GM13977 (cell line): ENCODE results near the gene HERPUD1.
A peak's percentile ranks its signal among the peaks of the same experiment; 100 is the strongest.

ENCODE experiments used
- DNase-seq: peaks from one replicate; pipeline ENCODE4 v3.0.0; 2012; ENCODE audit warnings: low spot score
- in situ Hi-C: fragments of 300-500 bp; cut with MboI; formaldehyde crosslinking; loops from one replicate; pipeline ENCODE4 v1.12.0; 2022; ENCODE audit warnings: low sequenced_read_pairs, low pct_unique_long_range_greater_than_20kb, mixed read lengths, inconsistent platforms; ENCODE audit not compliant: unreplicated experiment
- TF ChIP-seq, protein P1 (sequence below): IDR thresholded peaks from 2 replicates; pipeline ENCODE4 v1.5.1; 2012; ENCODE audit warnings: mild to moderate bottlenecking, control low read depth; ENCODE audit not compliant: insufficient read depth; ENCODE audit errors: extremely low read depth, missing control alignments

The HERPUD1 gene

GRCh38 chr16:56888806-56889205 is 43.1 kb upstream of the HERPUD1 start:
- TF ChIP-seq, protein P1, sequence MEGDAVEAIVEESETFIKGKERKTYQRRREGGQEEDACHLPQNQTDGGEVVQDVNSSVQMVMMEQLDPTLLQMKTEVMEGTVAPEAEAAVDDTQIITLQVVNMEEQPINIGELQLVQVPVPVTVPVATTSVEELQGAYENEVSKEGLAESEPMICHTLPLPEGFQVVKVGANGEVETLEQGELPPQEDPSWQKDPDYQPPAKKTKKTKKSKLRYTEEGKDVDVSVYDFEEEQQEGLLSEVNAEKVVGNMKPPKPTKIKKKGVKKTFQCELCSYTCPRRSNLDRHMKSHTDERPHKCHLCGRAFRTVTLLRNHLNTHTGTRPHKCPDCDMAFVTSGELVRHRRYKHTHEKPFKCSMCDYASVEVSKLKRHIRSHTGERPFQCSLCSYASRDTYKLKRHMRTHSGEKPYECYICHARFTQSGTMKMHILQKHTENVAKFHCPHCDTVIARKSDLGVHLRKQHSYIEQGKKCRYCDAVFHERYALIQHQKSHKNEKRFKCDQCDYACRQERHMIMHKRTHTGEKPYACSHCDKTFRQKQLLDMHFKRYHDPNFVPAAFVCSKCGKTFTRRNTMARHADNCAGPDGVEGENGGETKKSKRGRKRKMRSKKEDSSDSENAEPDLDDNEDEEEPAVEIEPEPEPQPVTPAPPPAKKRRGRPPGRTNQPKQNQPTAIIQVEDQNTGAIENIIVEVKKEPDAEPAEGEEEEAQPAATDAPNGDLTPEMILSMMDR, result no peak
- peak; percentile 63 for DNase-seq
- in situ Hi-C loops, result no loop called here

GRCh38 chr16:56889206-56889605 is 42.7 kb upstream of the HERPUD1 start:
- DNase-seq, result no peak
- in situ Hi-C loops, result no loop called here
- TF ChIP-seq, protein P1, result no peak

DNA sequence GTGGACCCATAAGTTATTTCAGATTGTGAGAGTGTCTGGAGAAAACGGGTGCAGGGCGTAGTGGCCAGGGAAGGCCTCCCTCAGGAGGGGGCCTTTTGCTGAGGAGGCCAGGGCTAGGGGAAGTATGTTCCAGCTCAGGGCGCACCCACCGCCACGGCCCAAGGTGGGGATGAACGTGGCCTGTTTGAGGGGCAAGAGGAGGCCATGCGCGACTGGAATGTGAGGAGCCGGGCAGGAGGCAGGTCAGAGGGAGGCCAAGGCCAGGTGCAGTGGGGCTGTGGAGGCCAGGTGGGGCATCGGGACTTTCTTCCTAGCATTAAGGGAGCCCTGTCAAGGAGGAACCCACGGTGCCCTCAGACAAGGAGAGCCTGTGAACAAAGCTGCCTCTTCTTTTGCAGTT is 40.3 kb upstream of the HERPUD1 start:
- TF ChIP-seq, protein P1, result no peak
- DNase-seq, result no peak
- in situ Hi-C loops, result no loop called here

DNA sequence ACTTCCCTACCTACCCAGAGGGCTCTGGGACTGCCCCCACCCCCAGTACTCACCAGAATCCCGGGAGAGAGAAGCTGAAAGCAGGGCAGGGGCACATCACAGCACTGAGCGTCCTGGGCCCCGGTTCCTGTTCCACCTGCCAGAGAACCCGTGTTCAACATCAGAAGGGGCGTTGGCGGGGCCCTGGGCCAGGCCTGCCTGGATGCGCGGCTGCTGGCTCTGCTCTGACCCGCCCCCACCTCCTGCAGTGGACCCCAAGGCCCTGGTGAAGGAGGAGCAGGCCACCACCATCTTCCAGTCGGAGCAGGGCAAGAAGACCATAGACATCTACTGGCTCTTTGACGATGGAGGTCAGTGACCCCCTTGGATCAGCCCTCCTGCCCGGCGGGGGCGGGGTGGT is 39.2 kb upstream of the HERPUD1 start:
- no peak for DNase-seq
- TF ChIP-seq, protein P1, result no peak
- in situ Hi-C loops, result no loop called here

DNA sequence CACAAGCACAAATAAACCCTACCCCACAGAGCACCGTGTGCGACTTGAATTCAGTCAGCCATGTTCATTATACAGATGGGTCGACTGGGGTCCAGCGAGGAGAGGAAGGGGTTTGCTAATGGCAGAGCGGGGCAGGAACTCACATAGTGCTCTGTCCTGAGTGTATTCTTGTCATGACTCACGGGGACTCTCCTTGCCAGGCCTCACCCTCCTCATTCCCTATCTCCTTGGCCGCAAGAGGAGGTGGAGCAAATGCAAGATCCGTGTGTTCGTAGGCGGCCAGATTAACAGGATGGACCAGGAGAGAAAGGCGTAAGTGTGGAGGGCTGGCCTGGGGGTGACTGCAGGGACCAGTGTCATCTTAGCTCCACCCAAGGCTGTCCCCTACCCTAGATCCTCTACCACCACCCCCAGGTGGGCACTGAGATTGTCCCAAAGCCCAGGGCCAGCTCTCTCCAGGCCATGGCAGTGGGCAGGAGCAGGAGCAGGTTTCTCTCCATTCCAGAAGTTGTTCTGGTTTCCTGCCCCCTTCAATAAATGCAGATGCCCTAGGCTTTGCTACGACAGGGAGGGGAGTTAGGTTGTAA is 37.5 kb upstream of the HERPUD1 start:
- DNase-seq, result no peak
- in situ Hi-C loops, result no loop called here
- TF ChIP-seq, protein P1, result no peak

DNA sequence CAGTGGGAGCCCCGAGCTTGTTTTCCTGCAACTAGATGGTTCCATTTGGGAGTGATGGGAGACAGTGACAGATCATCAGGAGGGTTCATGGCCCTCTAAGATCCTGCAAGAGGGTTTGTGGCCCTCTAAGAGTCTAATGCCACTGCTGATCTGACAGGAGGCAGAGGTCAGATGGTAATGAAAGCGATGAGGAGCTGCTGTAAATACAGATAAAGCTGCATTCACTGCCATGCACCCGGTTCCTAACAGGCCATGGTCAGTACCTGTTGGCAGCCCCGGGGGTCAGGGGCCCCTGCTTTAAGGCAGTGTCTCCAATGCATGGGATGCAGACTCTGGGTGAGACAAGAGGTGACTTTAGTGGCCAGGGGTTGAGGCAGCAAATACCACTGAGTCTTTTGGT is 36.1 kb upstream of the HERPUD1 start:
- in situ Hi-C loops, result no loop called here
- no peak for DNase-seq
- TF ChIP-seq, protein P1, result no peak

- DNase-seq, result no peak
- TF ChIP-seq, protein P1, result no peak
- in situ Hi-C loops, result no loop called here
Measured at GRCh38 chr16:56896244-56896643, 35.7 kb upstream of the HERPUD1 start.
